Stimulated activated CD4-positive, alpha-beta T cell treated with anti-CD3 and anti-CD28 coated beads, TNF-alpha, amount 100 ng/mL, for 24 hours (primary cell): ENCODE data around the gene PLCD1.

Source experiments
- DNase-seq, 3 experiments: peaks; one replicate each; pipeline ENCODE4 v3.0.0-alpha.2; 2020; ENCODE audit warnings: low read depth in 3 of 3

The PLCD1 gene

DNA sequence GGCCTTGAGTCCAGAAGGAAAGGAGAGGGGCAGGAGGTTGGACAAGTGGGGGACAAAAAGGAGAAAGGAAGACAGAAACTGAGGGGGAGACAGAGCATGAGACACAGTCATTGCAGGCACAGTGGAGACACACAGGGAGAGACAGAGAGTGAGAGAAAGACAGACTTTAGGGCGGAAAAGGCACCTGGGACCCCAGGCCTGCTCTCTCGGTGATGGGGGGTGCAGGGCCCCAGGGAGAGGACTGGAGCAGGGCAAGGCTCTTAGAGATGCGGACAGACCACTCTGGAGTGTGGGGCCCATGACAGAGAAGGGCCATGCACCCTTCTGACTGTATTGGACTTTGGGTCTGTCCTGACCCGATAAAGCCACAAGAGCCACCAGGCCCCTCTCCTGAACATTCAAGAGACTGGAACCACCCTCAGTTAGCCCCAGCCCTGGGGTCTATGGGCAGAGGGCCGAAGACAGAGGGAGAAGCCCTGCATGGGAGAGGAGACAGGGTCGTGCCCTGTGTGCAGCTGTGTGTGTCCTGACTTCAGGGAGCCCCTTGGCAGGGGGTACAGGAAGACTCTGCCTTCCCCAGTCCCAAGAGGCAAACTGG, 12.5 kb downstream of the PLCD1 start:
- no peak for DNase-seq

GRCh38 chr3:38016410-38016809, 13.0 kb downstream of the PLCD1 start:
- DNase-seq = no peak

DNA sequence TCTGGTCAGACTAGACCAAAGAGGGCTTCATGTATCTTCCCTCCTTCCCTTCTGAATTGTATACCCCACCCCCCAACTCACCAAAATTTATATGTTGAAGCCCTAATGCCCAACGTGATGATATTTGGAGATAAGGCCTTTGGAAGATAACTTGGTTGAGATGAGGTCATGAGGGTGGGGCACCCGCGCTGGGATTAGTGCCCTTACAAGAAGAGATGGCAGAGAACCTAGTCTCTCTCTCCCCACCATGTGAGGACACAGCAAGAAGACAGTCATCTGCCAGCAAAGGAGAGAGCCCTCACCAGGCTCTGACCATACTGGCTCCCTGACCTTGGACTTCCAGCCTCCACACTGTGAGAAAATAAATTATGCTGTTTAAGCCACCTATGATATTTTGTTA, 13.5 kb downstream of the PLCD1 start:
- DNase-seq = no peak

DNA sequence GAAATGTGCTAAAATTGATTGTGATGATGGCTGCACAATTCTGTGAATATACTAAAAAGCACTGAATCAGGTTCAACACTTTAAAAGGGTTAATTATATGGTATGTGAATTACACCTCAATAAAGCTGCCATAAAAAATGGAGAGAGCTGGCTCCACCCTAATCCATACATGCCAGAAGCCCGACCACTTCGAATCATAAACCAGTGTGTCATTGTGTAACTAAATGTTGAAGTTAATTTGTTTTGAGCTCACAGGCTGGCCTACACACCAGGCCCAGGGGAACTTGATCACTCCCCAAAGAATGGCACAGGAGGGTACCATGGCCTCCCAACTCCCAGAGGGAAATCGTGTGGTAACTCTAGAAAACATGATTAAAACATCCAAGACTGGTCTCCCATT, 14.0 kb downstream of the PLCD1 start:
- no peak for DNase-seq

GRCh38 chr3:38011111-38011510, 18.3 kb downstream of the PLCD1 start:
- no peak for DNase-seq

GRCh38 chr3:38009807-38010591, 19.4 kb downstream of the PLCD1 start:
- DNase-seq = no peak

GRCh38 chr3:38008971-38009580, 20.4 kb downstream of the PLCD1 start:
- no peak for DNase-seq

DNA sequence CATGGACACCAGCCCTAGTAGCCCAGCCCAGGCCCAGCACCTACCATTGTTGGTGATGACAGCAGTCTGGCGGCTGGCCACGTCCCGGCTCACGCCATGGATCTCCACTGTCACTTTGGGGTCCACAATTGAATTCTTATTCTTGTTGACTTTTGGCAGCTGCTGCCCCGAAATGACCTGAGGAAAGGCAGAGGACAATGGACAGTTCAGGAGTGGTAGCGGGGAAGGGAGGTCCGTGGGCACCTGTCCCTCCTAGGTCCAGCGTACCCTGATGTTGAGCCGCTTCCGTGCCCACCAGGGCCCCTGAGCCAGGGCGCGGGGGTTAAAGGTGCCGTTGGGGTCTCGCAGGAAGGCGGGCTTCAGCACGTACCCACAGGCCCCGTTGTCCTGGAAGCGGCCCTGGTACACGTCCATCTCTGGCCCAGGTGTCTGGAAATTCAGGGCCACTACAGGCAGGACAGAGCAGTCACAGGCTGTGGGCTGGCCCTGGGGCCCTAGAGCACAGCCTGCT, 21.2 kb downstream of the PLCD1 start:
- no peak for DNase-seq

GRCh38 chr3:38007754-38008090, 21.7 kb downstream of the PLCD1 start:
- DNase-seq = no peak

GRCh38 chr3:38006445-38006995, 22.9 kb downstream of the PLCD1 start:
- DNase-seq = no peak

DNA sequence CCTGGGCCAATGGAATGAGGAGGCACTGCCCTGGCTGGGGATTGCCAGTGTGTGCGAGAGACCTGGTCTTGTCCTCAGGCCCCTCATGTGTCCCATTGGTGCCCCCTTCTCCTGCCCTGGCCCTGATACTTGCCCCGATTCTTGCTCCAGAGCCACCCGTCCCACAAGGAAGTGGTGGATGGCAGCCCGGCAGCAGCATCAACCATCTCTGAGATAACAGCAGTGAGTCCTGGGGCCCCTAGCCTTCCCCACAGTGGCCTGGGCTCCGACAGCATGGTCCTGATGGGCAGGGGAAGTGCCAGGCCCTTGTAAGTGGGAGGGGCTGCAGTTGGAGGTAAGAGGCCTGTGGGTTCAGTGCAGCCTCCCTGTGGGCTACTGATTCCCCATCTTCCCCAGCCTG, 23.4 kb downstream of the PLCD1 start:
- DNase-seq = no peak

- DNase-seq = no peak
Measured at GRCh38 chr3:38005076-38006020, 24.1 kb downstream of the PLCD1 start.

GRCh38 chr3:38004415-38005075, 24.9 kb downstream of the PLCD1 start:
- DNase-seq = peak in 1 of 3 experiments; percentile 42

DNA sequence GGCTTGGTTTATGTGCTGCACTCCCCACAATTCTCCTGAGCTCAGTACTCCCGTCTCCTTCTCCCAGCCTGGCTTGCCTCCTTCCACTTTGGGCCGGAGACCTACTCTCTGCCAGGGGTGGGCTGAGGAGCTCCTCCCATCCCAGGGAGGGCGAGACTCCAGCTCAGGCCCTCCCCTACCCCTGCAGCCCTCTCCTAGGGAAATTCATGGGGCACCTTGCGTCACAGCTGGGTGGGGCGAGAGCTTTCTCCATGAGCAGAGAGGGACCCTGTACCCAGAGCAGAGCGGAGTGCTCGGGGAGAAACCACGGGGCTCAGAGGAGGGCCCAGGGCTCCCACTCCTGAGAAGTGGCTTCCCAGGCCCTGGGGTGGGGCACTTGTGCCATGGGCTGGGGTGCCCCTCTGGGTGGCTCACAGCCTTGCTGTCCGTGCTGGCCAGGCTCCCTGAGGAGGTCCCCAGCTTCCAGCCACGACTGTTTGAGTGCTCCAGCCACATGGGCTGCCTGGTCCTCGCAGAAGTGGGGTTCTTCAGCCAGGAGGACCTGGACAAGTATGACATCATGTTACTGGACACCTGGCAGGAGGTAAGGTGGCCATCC, 25.5 kb downstream of the PLCD1 start:
- no peak for DNase-seq

DNA sequence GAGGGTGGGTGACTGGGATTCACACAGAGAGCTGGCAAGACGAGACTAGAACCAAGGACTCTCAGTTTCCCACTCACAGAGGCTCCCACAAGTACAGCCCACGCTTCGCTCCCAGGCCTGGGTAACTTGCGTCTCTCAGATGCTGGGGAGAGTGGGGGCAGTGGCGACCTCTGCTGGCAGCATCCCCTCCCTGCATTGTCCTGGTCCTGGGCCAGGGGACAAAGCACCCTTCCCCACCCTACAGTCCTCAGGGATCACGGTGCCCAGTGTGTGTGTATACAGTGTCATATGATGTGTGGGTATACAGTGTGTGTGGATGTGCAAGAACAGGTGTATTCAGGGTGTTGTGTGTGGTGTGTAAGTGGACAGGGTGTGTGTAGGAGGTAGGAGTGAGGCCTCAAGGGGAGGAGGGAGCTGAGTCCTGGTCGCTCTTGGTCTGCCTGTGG, 26.0 kb downstream of the PLCD1 start:
- DNase-seq = peak in 1 of 3 experiments; percentile 56

GRCh38 chr3:38002940-38003339, 26.5 kb downstream of the PLCD1 start:
- DNase-seq = no peak

DNA sequence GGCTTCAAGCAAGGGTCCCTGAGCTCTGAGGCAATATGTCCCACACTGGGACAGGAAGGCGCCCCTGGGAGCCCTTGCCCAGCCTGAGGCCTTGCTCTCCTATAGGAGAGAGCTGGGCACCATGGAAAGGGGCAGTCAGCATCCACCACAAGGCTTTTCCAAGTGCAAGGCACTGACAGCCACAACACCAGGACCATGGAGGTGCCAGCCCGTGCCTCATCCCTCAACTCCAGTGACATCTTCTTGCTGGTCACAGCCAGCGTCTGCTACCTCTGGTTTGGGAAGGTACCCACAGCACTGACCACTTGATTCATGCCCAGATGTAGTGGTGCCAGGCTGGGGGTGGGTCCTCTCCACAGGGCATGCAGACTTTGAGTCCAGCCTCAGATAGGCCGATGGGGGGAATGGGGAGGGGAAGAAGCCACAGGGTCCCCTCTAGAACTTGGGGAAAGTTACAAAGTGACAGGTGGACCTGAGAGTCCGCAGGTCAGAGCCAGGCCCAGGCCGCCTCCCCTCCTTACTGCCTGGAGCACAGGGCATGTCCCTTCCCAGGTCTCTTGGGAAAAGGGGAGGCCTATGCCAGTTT, 27.1 kb downstream of the PLCD1 start:
- DNase-seq = no peak

DNA sequence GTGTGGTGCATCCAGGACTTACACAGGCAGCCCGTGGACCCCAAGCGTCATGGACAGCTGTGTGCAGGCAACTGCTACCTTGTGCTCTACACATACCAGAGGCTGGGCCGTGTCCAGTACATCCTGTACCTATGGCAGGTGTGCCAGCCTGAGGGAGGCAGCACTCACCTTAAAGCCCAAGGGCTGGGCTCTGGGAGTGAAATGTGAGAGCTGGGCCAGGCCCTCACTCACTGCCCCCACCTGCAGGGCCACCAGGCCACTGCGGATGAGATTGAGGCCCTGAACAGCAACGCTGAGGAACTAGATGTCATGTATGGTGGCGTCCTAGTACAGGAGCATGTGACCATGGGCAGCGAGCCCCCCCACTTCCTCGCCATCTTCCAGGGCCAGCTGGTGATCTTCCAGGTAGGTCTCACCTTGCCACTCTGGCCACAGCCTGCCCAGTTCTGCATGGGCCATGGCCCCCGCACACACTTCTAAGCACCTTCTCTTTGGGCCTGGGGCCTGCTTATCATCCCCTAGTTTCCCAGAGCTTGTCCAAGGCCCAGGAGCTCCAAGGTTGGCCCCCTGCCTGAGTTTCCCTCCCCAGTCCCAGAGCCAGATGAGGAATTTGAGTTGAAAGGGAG, 27.9 kb downstream of the PLCD1 start:
- no peak for DNase-seq

DNA sequence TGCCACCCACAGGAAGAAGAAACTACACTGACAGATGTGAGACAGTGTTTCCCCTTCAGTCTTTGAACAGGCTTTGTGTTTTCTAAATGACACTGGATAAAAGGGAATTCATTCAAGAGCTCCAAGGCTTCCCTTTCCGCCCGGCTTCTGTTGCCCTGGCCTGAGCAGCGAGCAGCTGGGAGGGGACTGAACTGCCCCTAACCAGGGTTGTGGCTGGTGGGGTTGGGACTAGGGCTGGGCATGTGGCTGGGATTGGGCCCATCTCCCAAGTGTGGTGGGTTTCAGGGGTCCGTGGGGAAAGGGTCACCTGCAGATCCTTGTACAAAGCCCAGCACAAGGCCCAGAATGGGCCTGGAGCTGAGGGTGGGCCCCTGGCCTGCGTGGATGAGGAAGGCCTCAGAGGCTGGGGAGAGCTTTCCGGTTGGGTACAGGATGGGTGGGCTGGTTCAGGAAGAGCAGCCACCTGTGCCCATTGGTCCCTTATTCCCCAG, 28.4 kb downstream of the PLCD1 start:
- DNase-seq = no peak
